ENCODE measurements around the gene ATAD3C. TPM values are rescaled to one million over a fixed set of nuclear protein-coding genes. Genes with fewer than 3 reads are reported as not detected.
"Not testable (repeated sequence)": the region's sequence is repeated elsewhere in the genome, so short reads cannot be mapped to it uniquely, and the experiment has no call there.

ATAD3C gene
- polyA plus RNA-seq, 4 donors = 2.6 to 3.7 (median 2.9) TPM

- no peak for DNase-seq (ENCODE audit: low read depth in 4 of 4, low spot score in 2 of 4)
Measured at GRCh38 chr1:1418464-1419362, 30.8 kb upstream of the ATAD3C start.

- DNase-seq (ENCODE audit: low read depth in 4 of 4, low spot score in 2 of 4) = no peak
Measured at GRCh38 chr1:1419363-1419812, 30.1 kb upstream of the ATAD3C start.

GRCh38 chr1:1419813-1420653, 29.5 kb upstream of the ATAD3C start:
- no peak for DNase-seq (ENCODE audit: low read depth in 4 of 4, low spot score in 2 of 4)

DNA sequence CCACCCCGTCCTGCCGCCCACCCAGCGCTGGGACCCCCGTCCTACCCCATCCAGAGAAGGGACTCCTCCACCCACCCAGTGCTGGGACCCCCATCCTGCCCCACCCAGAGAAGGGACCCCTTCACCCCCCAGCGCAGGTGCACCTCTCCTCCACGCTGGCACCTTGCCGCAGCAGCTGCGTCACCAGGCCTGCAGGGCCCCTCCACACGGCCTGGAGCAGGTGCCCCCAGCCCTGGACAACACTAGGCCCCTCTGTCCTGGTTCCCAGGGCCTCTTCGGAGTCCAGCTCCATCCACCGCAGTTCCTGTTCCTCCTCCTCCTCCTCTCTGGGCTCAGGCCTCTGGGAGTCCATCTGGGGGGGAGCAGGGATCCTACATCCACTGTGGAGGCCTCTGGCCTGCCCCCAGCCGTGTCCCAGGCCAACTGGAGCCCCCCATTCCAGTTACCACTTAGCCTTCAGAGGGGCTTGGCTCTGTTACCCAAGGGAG, 28.8 kb upstream of the ATAD3C start:
- no peak for DNase-seq (ENCODE audit: low read depth in 4 of 4, low spot score in 2 of 4)

DNA sequence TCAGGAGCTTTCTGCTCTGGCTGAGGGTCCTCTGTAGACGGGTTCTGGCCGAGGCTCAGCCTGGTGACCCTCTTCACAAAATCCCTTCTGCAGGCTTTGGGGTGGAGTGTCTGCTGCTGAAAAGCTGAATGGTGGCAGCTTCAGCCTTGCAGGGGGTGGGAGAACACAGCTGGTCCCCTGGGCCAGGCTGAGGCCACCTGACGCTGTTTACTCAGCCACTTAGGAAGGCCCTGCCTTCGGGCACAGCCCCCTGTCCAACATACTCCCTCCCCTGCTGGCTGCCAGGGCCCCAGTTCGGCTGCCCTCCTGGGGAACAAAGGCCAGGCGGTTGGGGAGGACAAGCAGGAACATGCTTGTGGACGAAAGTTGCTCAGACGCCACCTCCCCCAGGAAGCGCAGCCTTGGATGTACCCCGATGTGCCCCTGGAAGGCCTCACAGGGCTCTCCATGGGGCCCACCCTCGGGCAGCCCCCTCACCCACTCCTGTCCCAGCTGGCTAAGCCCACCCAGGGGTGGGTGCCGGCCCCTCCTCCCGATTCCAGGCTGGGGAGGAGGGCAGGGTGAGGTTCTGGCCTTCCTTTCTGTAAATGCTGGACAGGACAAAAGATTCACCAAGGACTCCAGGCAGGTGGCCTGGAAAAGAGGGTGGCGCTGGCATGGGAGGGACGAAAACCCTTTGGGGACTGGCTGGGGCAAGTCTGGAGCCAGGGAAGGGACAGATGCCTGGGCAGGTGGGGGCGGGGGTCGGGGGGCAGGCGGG, 28.2 kb upstream of the ATAD3C start, which contains the start of gene ANKRD65:
ANKRD65 (minus strand) TSS at position 130 of the 760 bp plus-strand sequence. CDS start 271 bp downstream, outside the sequence.
- DNase-seq (ENCODE audit: low read depth in 4 of 4, low spot score in 2 of 4) = no peak

GRCh38 chr1:1421907-1422464, 27.5 kb upstream of the ATAD3C start:
- DNase-seq (ENCODE audit: low read depth in 4 of 4, low spot score in 2 of 4) = no peak

GRCh38 chr1:1422465-1423244, 26.8 kb upstream of the ATAD3C start:
- DNase-seq (ENCODE audit: low read depth in 4 of 4, low spot score in 2 of 4) = no peak

DNA sequence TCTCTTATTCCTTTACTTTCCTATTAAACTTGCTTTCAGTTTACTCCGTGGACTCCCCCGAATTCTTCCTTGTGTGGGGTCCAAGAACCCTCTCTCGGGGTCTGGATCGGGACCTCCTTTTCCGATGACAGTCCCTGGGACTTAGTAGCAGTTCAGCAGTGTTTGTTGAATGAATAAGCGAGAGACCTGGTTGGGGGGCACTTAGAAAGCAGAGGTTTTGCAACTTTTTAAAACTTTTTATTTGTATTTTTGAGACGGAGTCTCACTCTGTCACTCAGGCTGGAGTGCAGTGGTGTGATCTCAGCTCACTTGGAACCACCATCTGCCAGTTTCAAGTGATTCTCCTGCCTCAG, 26.3 kb upstream of the ATAD3C start:
- DNase-seq (ENCODE audit: low read depth in 4 of 4, low spot score in 2 of 4) = no peak

- no peak for DNase-seq (ENCODE audit: low read depth in 4 of 4, low spot score in 2 of 4)
Measured at GRCh38 chr1:1424707-1425106, 24.8 kb upstream of the ATAD3C start.

DNA sequence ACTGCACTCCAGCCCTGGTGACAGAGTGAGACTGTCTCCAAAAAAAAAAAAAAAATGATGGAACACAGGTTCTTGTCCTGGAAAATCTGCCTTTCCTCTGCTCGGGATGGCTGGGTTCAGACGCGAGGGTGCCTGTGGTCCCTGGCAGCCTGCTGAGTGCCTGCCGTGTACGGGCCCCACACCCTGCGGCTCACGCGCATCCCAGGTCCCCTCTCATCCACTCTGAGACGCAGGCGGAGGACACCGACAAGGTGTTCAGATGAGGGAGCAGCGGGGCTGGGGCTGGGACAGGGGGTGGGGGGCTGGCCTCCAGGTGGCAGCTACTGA, 24.1 kb upstream of the ATAD3C start:
- no peak for DNase-seq (ENCODE audit: low read depth in 4 of 4, low spot score in 2 of 4)

DNA sequence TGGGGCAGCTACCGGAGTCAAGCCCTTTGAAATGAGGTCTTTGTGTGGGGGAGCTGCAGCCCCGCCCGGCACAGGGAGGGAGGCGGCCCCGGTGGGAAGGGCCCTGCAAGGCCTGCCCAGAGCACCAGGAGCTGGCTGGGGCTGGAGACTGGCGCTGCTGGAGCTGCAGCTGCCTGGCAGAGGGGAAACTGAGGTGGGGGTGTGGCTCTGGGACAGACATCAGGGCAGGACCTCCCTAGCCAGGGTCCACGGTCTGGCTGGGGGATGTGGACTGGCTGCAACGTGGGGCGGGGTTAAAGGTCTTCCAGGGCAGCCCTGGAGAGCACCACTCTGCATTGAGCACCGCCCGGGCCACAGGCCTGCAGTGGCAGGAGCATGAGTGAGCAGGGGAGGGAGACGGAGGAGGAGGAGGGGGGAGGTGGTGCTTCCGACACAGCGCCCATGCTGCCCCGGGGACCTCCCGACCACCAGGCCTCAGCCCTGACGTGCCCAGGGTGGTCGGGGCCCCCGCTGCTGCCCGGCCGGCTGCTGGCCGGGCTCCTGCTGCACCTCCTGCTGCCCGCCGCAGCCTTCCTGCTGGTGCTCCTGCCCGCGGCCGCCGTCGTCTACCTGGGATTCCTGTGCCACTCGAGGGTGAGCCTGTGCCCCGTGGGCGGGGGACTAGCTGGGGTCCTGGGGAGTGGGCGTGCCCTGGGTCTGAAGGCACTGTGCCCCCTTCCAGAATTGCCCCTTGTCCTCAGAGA, 23.6 kb upstream of the ATAD3C start:
- DNase-seq (ENCODE audit: low read depth in 4 of 4, low spot score in 2 of 4) = no peak

DNA sequence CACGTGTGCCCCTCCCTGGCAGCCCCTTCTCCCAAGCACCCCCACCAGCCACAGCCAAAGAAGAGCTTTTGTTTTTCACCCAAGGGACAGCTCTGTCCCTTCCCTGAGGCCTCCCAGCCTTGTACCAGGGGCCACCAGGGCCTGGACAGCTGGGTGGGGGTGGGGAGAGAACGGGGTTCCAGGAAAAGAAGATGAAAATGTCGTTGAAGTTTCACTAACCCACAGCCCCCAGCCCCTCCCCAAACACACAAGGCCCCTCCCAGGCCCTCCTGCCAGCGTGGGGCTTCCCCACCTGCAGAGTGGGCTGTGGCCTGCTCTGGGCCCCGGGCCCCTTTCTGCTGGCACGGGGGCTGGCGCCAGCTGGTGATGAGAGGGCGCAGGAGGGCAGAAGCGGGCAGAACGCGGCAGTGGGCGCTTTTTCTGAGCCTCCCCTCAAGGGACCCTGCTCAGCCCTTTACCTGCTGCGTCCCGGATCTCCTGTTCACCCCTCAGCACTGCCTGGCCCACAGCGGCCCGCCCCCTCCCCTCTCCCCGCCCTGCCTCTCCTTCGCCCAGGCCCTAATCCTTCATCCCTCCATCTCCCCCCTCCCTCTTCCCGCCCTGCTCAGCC, 22.9 kb upstream of the ATAD3C start:
- DNase-seq (ENCODE audit: low read depth in 4 of 4, low spot score in 2 of 4) = no peak

- DNase-seq (ENCODE audit: low read depth in 4 of 4, low spot score in 2 of 4) = no peak
Measured at GRCh38 chr1:1427106-1427819, 22.2 kb upstream of the ATAD3C start.

DNA sequence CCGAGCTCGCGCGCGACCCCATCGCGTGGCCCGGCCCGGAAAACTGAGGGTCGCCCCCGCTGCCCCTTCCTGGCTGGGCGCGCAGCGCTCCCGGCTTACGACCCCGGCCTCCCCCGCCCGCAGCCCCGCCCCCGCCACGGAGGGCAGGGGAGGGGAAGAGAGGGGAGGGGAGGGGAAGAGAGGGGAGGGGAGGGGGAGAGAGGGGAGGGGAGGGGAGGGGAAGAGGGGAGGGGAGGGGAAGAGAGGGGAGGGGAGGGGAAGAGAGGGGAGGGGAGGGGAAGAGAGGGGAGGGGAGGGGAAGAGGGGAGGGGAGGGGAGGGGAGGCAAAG, 21.7 kb upstream of the ATAD3C start:
- DNase-seq (ENCODE audit: low read depth in 4 of 4, low spot score in 2 of 4) = no peak

DNA sequence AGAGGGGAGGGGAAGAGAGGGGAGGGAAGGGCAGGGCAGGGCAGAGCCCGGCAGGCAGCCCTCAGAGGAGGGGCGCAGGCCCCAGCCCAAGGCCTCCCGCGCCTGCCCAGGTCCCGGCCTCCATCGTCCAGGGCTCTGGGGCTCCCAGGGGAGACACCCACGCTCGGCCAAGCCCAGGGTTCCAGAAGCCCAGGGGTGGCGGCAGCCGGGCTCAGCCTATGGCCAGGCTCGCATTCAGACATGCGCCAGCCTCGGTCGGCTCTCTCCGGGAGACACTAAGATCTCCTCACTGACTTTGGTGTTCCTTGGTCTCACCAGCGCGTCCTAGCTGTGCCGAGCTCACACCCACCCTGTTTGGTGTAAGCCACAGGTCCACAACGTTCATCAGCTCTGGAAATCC, 21.3 kb upstream of the ATAD3C start:
- no peak for DNase-seq (ENCODE audit: low read depth in 4 of 4, low spot score in 2 of 4)

- not testable (repeated sequence) for DNase-seq (ENCODE audit: low read depth in 4 of 4, low spot score in 2 of 4)
Measured at GRCh38 chr1:1428967-1429366, 20.5 kb upstream of the ATAD3C start.

- no peak for DNase-seq (ENCODE audit: low read depth in 4 of 4, low spot score in 2 of 4)
Measured at GRCh38 chr1:1429671-1430073, 19.8 kb upstream of the ATAD3C start.

Measured in left renal cortex interstitium (tissue), 4 donors.